ENCODE measurements around the gene KCNK13.

KCNK13 gene

GRCh38 chr14:90140956-90141316 lies 79.1 kb downstream of the KCNK13 start:
- Histone ChIP-seq H3K27ac (ENCODE audit: low read depth, low read length) (no peak overlapping the region), H3K4me1 (ENCODE audit: control insufficient read depth, insufficient read depth, low read length) (no peaks in the 10 kb centered on the region), H3K27me3 (ENCODE audit: control insufficient read depth, insufficient read depth, low read length) (no peaks in the 10 kb centered on the region), H3K36me3 (ENCODE audit: control insufficient read depth, insufficient read depth, low read length) (no peaks in the 10 kb centered on the region), H3K9ac (ENCODE audit: low read length) (no peak overlapping the region), H3K4me3 (ENCODE audit: low read length) (no peak overlapping the region)

DNA sequence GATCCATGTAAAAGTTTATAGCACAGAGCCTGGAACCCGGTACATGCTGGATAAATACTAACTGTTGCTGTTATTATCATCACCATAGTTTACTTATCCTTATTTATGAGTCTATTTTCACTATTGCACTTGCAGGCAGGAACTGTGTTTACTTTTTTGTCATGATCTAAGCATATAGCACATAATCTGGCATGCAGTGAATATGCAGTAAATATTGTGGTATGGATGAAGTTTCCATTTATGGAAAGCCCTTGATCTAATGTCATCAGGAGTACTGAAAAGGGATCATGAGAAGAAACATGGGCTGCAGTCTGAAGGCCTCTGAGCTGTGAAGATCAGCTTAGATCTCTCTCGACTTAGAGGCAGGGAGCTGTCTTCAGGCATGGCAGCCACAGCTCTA lies 91.6 kb downstream of the KCNK13 start:
- no peak overlapping the region for H3K9ac ChIP-seq (ENCODE audit: low read length)
- no peaks in the 10 kb centered on the region for H3K4me1 ChIP-seq (ENCODE audit: control insufficient read depth, insufficient read depth, low read length)
- no peak overlapping the region for H3K27ac ChIP-seq (ENCODE audit: low read depth, low read length)
- H3K36me3 ChIP-seq (ENCODE audit: control insufficient read depth, insufficient read depth, low read length): no peaks in the 10 kb centered on the region
- H3K4me3 ChIP-seq (ENCODE audit: low read length): no peak overlapping the region
- no peaks in the 10 kb centered on the region for H3K27me3 ChIP-seq (ENCODE audit: control insufficient read depth, insufficient read depth, low read length)

GRCh38 chr14:90154110-90154509 lies 92.3 kb downstream of the KCNK13 start:
- Histone ChIP-seq H3K4me1 (ENCODE audit: control insufficient read depth, insufficient read depth, low read length) (peaks cover 4% of the 10 kb centered on the region), H3K27me3 (ENCODE audit: control insufficient read depth, insufficient read depth, low read length) (no peaks in the 10 kb centered on the region), H3K27ac (ENCODE audit: low read depth, low read length) (no peak overlapping the region), H3K36me3 (ENCODE audit: control insufficient read depth, insufficient read depth, low read length) (no peaks in the 10 kb centered on the region), H3K4me3 (ENCODE audit: low read length) (no peak overlapping the region), H3K9ac (ENCODE audit: low read length) (no peak overlapping the region)

- Histone ChIP-seq H3K4me1 (ENCODE audit: control insufficient read depth, insufficient read depth, low read length) (peaks cover 7% of the 10 kb centered on the region), H3K36me3 (ENCODE audit: control insufficient read depth, insufficient read depth, low read length) (no peaks in the 10 kb centered on the region), H3K27me3 (ENCODE audit: control insufficient read depth, insufficient read depth, low read length) (no peaks in the 10 kb centered on the region), H3K4me3 (ENCODE audit: low read length) (no peak overlapping the region), H3K27ac (ENCODE audit: low read depth, low read length) (no peak overlapping the region), H3K9ac (ENCODE audit: low read length) (no peak overlapping the region)
Measured at GRCh38 chr14:90159146-90159545, 97.4 kb downstream of the KCNK13 start.

DNA sequence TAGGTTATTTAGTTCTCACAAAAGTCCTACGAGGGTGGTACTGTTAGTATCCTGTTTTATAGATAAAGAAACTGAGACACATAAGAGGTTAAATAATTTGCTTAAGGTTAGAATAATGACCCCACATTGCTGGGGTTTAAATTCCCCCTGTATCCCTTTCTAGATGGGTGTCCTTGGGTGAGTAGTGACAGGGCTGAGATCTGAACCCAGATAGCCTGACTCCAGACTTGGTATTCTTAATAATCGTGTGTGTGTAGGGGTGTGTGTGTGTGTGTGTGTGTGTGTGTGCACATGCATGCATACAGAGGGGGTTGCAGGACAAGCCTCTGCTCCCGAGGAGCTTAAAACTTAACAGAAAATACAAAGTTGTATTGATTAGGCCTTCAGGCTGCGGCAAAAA lies 97.9 kb downstream of the KCNK13 start:
- no peak overlapping the region for H3K27ac ChIP-seq (ENCODE audit: low read depth, low read length)
- H3K4me1 ChIP-seq (ENCODE audit: control insufficient read depth, insufficient read depth, low read length): peaks cover 7% of the 10 kb centered on the region
- H3K9ac ChIP-seq (ENCODE audit: low read length): no peak overlapping the region
- H3K4me3 ChIP-seq (ENCODE audit: low read length): no peak overlapping the region
- no peaks in the 10 kb centered on the region for H3K36me3 ChIP-seq (ENCODE audit: control insufficient read depth, insufficient read depth, low read length)
- H3K27me3 ChIP-seq (ENCODE audit: control insufficient read depth, insufficient read depth, low read length): no peaks in the 10 kb centered on the region

DNA sequence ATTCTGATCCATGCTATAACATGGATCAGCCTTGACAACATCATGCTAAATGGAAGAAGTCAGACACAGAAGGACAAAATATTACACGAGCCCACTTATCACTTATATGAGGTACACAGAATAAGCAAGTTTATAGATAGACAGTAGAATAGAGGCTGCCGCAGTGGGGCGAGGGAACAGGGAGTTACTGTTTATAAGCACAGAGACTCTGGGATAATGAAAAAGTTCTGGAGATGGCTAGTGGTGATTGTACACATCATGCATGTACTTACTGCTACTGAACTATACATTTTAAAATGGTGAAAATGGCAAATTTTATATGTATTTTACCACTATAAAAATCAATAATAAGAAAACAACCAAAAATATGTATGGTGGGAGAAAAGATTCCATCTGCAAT lies 99.3 kb downstream of the KCNK13 start:
- Histone ChIP-seq H3K27ac (ENCODE audit: low read depth, low read length) (no peak overlapping the region), H3K36me3 (ENCODE audit: control insufficient read depth, insufficient read depth, low read length) (no peaks in the 10 kb centered on the region), H3K27me3 (ENCODE audit: control insufficient read depth, insufficient read depth, low read length) (no peaks in the 10 kb centered on the region), H3K4me1 (ENCODE audit: control insufficient read depth, insufficient read depth, low read length) (peaks cover 7% of the 10 kb centered on the region), H3K9ac (ENCODE audit: low read length) (no peak overlapping the region), H3K4me3 (ENCODE audit: low read length) (no peak overlapping the region)

DNA sequence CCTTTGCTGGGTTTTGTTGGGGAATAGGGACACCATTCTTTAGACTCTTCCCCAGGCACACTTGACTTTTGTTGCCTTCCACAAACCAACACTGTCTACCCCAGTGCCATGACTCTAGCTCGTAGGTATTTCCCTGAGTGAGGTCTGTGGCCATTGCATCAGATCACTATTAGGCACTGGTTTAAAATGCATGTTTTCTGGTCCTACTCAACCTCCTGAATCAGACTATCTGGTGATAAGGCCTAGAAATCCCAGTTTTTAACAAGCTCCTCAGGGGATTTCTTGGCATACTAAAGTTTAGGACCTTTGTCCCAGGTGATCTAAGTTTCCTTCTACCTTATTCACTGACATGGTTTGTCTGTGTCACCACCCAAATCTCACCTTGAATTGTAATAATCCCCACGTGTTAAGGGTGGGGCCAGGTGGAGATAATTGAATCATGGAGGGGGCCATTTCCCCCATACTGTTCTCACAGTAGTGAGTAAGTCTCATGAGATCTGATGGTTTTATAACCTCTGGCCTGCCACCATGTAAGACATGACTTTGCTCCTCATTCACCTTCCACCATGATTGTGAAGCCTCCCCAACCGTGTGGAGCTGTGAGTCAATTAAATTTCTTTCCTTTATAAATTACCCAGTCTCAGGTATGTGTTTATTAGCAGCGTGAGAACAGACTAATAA lies 106.8 kb downstream of the KCNK13 start:
- Histone ChIP-seq H3K4me1 (ENCODE audit: control insufficient read depth, insufficient read depth, low read length) (no peaks in the 10 kb centered on the region), H3K27me3 (ENCODE audit: control insufficient read depth, insufficient read depth, low read length) (no peaks in the 10 kb centered on the region), H3K36me3 (ENCODE audit: control insufficient read depth, insufficient read depth, low read length) (no peaks in the 10 kb centered on the region), H3K27ac (ENCODE audit: low read depth, low read length) (no peak overlapping the region), H3K9ac (ENCODE audit: low read length) (no peak overlapping the region), H3K4me3 (ENCODE audit: low read length) (no peak overlapping the region)

- Histone ChIP-seq H3K36me3 (ENCODE audit: control insufficient read depth, insufficient read depth, low read length) (no peaks in the 10 kb centered on the region), H3K9ac (ENCODE audit: low read length) (no peak overlapping the region), H3K27me3 (ENCODE audit: control insufficient read depth, insufficient read depth, low read length) (no peaks in the 10 kb centered on the region), H3K4me1 (ENCODE audit: control insufficient read depth, insufficient read depth, low read length) (no peaks in the 10 kb centered on the region), H3K4me3 (ENCODE audit: low read length) (no peak overlapping the region), H3K27ac (ENCODE audit: low read depth, low read length) (no peak overlapping the region)
Measured at GRCh38 chr14:90175631-90176030, 113.8 kb downstream of the KCNK13 start.

- Histone ChIP-seq H3K4me3 (ENCODE audit: low read length) (no peak overlapping the region), H3K27me3 (ENCODE audit: control insufficient read depth, insufficient read depth, low read length) (no peaks in the 10 kb centered on the region), H3K9ac (ENCODE audit: low read length) (no peak overlapping the region), H3K4me1 (ENCODE audit: control insufficient read depth, insufficient read depth, low read length) (no peaks in the 10 kb centered on the region), H3K27ac (ENCODE audit: low read depth, low read length) (no peak overlapping the region), H3K36me3 (ENCODE audit: control insufficient read depth, insufficient read depth, low read length) (no peaks in the 10 kb centered on the region)
Measured at GRCh38 chr14:90177539-90178189, 115.9 kb downstream of the KCNK13 start.

- H3K4me3 ChIP-seq (ENCODE audit: low read length): no peak overlapping the region
- no peak overlapping the region for H3K9ac ChIP-seq (ENCODE audit: low read length)
- H3K4me1 ChIP-seq (ENCODE audit: control insufficient read depth, insufficient read depth, low read length): no peaks in the 10 kb centered on the region
- no peaks in the 10 kb centered on the region for H3K36me3 ChIP-seq (ENCODE audit: control insufficient read depth, insufficient read depth, low read length)
- no peak overlapping the region for H3K27ac ChIP-seq (ENCODE audit: low read depth, low read length)
- no peaks in the 10 kb centered on the region for H3K27me3 ChIP-seq (ENCODE audit: control insufficient read depth, insufficient read depth, low read length)
Measured at GRCh38 chr14:90179357-90179756, 117.6 kb downstream of the KCNK13 start.

- Histone ChIP-seq H3K4me3 (ENCODE audit: low read length) (no peak overlapping the region), H3K36me3 (ENCODE audit: control insufficient read depth, insufficient read depth, low read length) (no peaks in the 10 kb centered on the region), H3K27ac (ENCODE audit: low read depth, low read length) (no peak overlapping the region), H3K27me3 (ENCODE audit: control insufficient read depth, insufficient read depth, low read length) (no peaks in the 10 kb centered on the region), H3K4me1 (ENCODE audit: control insufficient read depth, insufficient read depth, low read length) (no peaks in the 10 kb centered on the region), H3K9ac (ENCODE audit: low read length) (no peak overlapping the region)
Measured at GRCh38 chr14:90179809-90180779, 118.3 kb downstream of the KCNK13 start.

GRCh38 chr14:90184094-90184493 lies 122.3 kb downstream of the KCNK13 start:
- Histone ChIP-seq H3K27ac (ENCODE audit: low read depth, low read length) (no peak overlapping the region), H3K4me3 (ENCODE audit: low read length) (no peak overlapping the region), H3K27me3 (ENCODE audit: control insufficient read depth, insufficient read depth, low read length) (no peaks in the 10 kb centered on the region), H3K36me3 (ENCODE audit: control insufficient read depth, insufficient read depth, low read length) (no peaks in the 10 kb centered on the region), H3K9ac (ENCODE audit: low read length) (no peak overlapping the region), H3K4me1 (ENCODE audit: control insufficient read depth, insufficient read depth, low read length) (no peaks in the 10 kb centered on the region)

Measured in rectal smooth muscle tissue (tissue), 1 donor.